ENCODE measurements around the gene DUSP7. TPM values are rescaled to one million over a fixed set of nuclear protein-coding genes. Genes with fewer than 3 reads are reported as not detected.
A peak's percentile ranks its signal among the peaks of the same experiment; 100 is the strongest.

The DUSP7 gene
- polyA plus RNA-seq, 3 donors, result 2.8 to 36.8 (median 3.9) TPM

- TF ChIP-seq CTCF (IDR thresholded peaks at IDR 0.05), result no peak
- no peak for DNase-seq
- H3K36me3 ChIP-seq (replicated peaks in 1 of 2; ENCODE audit: control insufficient read depth in 1 of 2, insufficient read depth in 2 of 2, low read length in 2 of 2), result peaks cover 47 to 60% of the 10 kb centered on the region in 2 donors
- intact Hi-C loops (cut with micrococcal nuclease), result loop anchor here (5.0 kb wide), 2 partner anchors 49 to 54 kb away; partner anchors contain the start of gene RPL29 (in 1 of the 2)
- no peaks in the 10 kb centered on the region for H3K9me3 ChIP-seq (replicated peaks in 1 of 2; ENCODE audit: control insufficient read depth in 1 of 2, insufficient read depth in 1 of 2, low read length in 2 of 2)
- peak overlapping the region in 1 of 3 experiments; percentile 99 for H3K4me3 ChIP-seq (replicated peaks in 1 of 3; ENCODE audit: low read depth in 2 of 3, low read length in 3 of 3)
- H3K4me3 Mint-ChIP-seq, result peak overlapping the region in 1 of 2 donors; percentile 91
- H3K79me2 ChIP-seq (ENCODE audit: insufficient read depth, low read length), result peaks cover 63% of the 10 kb centered on the region
- peaks cover 47 to 65% of the 10 kb centered on the region in 2 donors for H3K36me3 Mint-ChIP-seq
- H3K4me1 ChIP-seq (ENCODE audit: control insufficient read depth in 1 of 2, insufficient read depth in 2 of 2, low read length in 2 of 2), result peaks cover 34 to 42% of the 10 kb centered on the region in 2 donors
- no peak overlapping the region for H2AFZ ChIP-seq (ENCODE audit: insufficient read depth, low read depth, low read length, poor library complexity, severe bottlenecking)
- no peaks in the 10 kb centered on the region for H3K27me3 ChIP-seq (ENCODE audit: control insufficient read depth in 2 of 2, insufficient read depth in 2 of 2, low read length in 2 of 2)
- 84% methylated on average over 5 of the region's 8 CpGs for WGBS (ENCODE audit: insufficient coverage)
- peaks cover 41% of the 10 kb centered on the region for H3K4me1 Mint-ChIP-seq
- peaks cover 0 to 1% (median 0%) of the 10 kb centered on the region in 7 donors for H3K9me3 Mint-ChIP-seq
- no peak overlapping the region for H3K9ac ChIP-seq (ENCODE audit: insufficient read depth, low read length, poor library complexity, severe bottlenecking)
- H3K27ac Mint-ChIP-seq, result peak overlapping the region in 6 of 7 donors; percentile 41 to 93 (median 86)
- H4K20me1 ChIP-seq (ENCODE audit: insufficient read depth, low read length), result peaks cover 87% of the 10 kb centered on the region
- peak overlapping the region; percentile 98 for H3K4me2 ChIP-seq (replicated peaks; ENCODE audit: extremely low read depth, low read length, poor library complexity, severe bottlenecking)
- peaks cover 0 to 3% (median 1%) of the 10 kb centered on the region in 3 donors for H3K27me3 Mint-ChIP-seq (ENCODE audit: low read depth in 3 of 3)
- H3K27ac ChIP-seq (ENCODE audit: low read depth in 1 of 2, low read length in 2 of 2), result peak overlapping the region; percentile 7 to 79
Measured at GRCh38 chr3:52051444-52051843, 4.9 kb downstream of the DUSP7 start.

DNA sequence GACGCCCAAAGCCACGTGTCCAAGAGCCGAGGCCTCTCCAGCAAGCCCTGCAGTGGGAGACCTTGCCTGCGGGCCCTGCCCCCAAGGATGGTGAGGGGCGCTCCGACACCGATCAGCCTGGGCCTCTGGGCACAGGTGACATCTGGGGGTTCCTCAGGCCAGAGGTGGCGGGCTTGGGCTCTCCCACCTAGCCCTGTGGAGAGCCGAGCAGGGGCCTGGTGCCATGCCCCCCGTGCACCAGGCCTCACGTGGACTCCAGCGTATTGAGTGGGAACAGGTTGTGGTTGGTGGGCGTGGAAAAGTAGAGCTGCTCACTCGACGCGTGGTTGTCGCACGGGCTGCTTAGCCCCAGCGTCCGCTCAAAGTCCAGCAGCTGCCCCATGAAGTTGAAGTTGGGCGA, 5.8 kb downstream of the DUSP7 start:
- Histone ChIP-seq H4K20me1 (ENCODE audit: insufficient read depth, low read length) (peaks cover 84% of the 10 kb centered on the region), H3K27me3 (ENCODE audit: control insufficient read depth in 2 of 2, insufficient read depth in 2 of 2, low read length in 2 of 2) (no peaks in the 10 kb centered on the region), H3K79me2 (ENCODE audit: insufficient read depth, low read length) (peaks cover 58% of the 10 kb centered on the region), H3K4me2 (replicated peaks; ENCODE audit: extremely low read depth, low read length, poor library complexity, severe bottlenecking) (no peak overlapping the region), H2AFZ (ENCODE audit: insufficient read depth, low read depth, low read length, poor library complexity, severe bottlenecking) (no peak overlapping the region), H3K36me3 (replicated peaks in 1 of 2; ENCODE audit: control insufficient read depth in 1 of 2, insufficient read depth in 2 of 2, low read length in 2 of 2) (peaks cover 47 to 60% of the 10 kb centered on the region in 2 donors), H3K4me1 (ENCODE audit: control insufficient read depth in 1 of 2, insufficient read depth in 2 of 2, low read length in 2 of 2) (peaks cover 34 to 42% of the 10 kb centered on the region in 2 donors), H3K9me3 (replicated peaks in 1 of 2; ENCODE audit: control insufficient read depth in 1 of 2, insufficient read depth in 1 of 2, low read length in 2 of 2) (no peaks in the 10 kb centered on the region), H3K4me3 (replicated peaks in 1 of 3; ENCODE audit: low read depth in 2 of 3, low read length in 3 of 3) (no peak overlapping the region), H3K27ac (ENCODE audit: low read depth in 1 of 2, low read length in 2 of 2) (peak overlapping the region in 1 of 2 donors; percentile 79), H3K9ac (ENCODE audit: insufficient read depth, low read length, poor library complexity, severe bottlenecking) (no peak overlapping the region)
- H3K27ac Mint-ChIP-seq, result peak overlapping the region in 3 of 7 donors; percentile 15 to 85 (median 33)
- H3K4me1 Mint-ChIP-seq, result peaks cover 41% of the 10 kb centered on the region
- intact Hi-C loops (cut with micrococcal nuclease), result loop anchor here (5.0 kb wide), 2 partner anchors 48 to 53 kb away; partner anchors contain the start of gene RPL29 (in 1 of the 2)
- no peak for TF ChIP-seq CTCF (IDR thresholded peaks at IDR 0.05)
- WGBS (ENCODE audit: insufficient coverage), result 95% methylated on average over 20 of the region's 21 CpGs
- no peak for DNase-seq
- H3K27me3 Mint-ChIP-seq (ENCODE audit: low read depth in 3 of 3), result peaks cover 0 to 3% (median 1%) of the 10 kb centered on the region in 3 donors
- no peak overlapping the region for H3K4me3 Mint-ChIP-seq
- H3K9me3 Mint-ChIP-seq, result peaks cover 0 to 1% (median 0%) of the 10 kb centered on the region in 7 donors
- H3K36me3 Mint-ChIP-seq, result peaks cover 47 to 66% of the 10 kb centered on the region in 2 donors
